Activated T-cell treated with anti-CD3 and anti-CD28 coated beads for 1 hour (primary cell): ENCODE measurements around the gene MMRN2.
A peak's percentile ranks its signal among the peaks of the same experiment; 100 is the strongest.
"Not testable (repeated sequence)": the region's sequence is repeated elsewhere in the genome, so short reads cannot be mapped to it uniquely, and the experiment has no call there.

Experiments used
- DNase-seq: peaks from one replicate; pipeline ENCODE4 v3.0.0-alpha.2; 2020; ENCODE audit warnings: low read depth

MMRN2 gene, protein sequence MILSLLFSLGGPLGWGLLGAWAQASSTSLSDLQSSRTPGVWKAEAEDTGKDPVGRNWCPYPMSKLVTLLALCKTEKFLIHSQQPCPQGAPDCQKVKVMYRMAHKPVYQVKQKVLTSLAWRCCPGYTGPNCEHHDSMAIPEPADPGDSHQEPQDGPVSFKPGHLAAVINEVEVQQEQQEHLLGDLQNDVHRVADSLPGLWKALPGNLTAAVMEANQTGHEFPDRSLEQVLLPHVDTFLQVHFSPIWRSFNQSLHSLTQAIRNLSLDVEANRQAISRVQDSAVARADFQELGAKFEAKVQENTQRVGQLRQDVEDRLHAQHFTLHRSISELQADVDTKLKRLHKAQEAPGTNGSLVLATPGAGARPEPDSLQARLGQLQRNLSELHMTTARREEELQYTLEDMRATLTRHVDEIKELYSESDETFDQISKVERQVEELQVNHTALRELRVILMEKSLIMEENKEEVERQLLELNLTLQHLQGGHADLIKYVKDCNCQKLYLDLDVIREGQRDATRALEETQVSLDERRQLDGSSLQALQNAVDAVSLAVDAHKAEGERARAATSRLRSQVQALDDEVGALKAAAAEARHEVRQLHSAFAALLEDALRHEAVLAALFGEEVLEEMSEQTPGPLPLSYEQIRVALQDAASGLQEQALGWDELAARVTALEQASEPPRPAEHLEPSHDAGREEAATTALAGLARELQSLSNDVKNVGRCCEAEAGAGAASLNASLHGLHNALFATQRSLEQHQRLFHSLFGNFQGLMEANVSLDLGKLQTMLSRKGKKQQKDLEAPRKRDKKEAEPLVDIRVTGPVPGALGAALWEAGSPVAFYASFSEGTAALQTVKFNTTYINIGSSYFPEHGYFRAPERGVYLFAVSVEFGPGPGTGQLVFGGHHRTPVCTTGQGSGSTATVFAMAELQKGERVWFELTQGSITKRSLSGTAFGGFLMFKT

DNA sequence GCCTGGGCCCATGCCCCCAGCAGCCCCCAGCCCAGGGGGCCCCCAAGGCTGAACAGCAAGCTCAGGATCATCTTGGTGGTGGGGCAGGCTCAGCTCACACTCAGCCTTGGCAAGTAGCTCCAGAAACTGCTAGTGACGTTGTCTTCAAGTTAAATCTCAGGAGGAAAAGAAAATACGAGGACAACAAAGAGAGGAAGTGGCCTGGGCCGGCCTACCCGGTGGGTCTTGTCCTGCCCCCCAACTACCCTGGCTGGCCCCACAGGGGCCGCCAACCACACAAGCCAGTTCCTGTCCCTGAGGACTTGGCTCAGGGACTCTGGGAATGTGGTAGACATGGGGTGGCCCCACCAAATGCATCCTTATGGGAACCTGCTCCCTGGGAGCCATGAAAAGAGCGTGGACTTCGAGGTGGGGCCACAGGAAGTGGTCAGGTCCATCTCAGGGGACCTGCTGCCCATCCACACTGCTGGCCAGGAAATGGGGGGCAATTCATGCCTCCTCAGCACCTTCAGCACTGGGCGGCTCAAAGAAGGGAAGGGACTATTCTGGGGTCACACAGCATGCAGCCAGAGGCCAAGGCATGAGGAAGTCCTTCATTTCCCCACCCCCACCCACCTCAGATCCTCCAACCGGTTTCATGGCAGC lies at the start of gene MMRN2:
Gene MMRN2 (minus strand): TSS at position 145 of the 645 bp plus-strand sequence. CDS start 74 bp downstream, at position 71.
- DNase-seq: no peak

DNA sequence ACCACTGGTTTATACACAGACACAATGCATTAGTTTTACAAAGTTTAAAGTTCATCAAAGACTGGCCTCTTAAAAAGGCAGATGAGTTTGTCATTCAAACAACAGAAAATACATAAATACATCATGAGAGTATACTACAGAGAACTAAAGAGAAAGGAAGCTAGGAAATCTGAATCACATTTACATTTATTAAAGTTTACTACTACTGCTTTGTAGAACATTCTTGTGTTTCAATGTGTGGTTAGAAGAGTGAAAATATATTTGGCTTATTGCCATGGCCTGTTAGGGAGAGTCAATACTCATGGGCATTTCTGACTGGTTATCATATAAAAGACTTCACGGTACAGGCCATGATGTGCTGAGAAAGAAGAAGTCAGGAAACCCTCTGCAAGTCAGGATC lies 49.7 kb upstream of the MMRN2 start:
- DNase-seq: not testable (repeated sequence)

DNA sequence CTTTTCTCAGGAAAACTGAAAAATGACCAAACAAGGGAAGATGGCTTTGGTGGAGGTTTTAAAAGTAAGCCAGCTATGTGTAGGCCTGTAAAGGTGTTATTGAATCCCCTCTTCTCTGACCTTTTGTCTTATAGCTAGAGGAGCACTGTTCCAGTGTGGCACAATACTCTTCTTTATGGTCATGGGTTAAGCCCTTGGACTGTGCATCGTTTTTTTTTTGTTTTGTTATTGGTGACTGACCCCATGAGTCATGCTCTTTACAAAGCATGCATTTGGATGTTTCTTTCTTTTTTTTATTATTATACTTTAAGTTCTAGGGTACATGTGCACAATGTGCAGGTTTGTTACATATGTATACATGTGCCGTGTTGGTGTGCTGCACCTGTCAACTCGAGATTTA lies 43.1 kb upstream of the MMRN2 start:
- no peak for DNase-seq

DNA sequence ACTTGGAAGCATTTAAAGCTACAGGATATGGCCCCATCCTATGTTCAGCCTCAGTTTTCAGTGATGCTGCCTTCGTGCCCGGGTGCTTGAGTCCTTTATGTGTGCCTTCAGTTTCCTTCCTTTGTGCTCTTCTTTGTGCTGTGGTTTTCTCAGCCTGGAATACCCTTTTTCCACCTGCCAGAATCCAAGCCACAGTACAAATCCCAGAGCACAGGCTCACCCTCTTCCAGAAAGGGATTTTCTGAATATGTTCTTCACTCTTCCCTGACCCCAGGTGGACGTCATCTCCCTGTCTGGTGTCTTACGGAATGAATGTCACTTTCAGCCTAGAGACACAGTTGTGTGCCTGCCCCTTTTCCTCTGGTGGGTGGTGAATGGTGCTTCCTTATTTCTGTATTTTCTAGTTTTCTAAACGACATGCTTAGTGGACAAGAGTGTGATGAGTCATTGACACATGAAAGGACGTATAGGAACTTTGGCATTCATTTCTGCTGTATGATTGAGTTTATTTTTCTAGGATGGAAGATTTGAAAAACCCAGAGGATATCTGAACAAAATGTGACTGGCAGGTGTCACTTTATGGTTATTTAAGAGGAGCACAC lies 42.5 kb upstream of the MMRN2 start:
- not testable (repeated sequence) for DNase-seq

DNA sequence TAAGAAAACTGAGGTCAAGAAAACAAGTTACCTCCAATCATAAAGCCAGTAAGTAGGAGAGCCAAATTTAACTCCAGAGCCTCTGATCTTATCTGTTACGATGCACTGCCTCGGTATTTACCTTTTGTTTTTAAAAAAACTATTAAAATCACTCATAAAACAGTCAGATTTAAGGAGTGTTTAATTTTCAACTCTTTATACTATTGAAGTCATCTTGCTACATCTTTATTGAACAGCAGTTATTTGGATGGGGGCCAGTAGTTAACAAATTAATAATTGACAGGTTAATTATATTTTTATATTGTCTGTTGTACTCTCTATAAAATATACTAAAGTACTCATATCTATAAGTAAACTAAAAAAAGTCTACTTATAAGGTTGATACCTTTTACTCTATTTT lies 35.5 kb upstream of the MMRN2 start:
- DNase-seq: no peak

DNA sequence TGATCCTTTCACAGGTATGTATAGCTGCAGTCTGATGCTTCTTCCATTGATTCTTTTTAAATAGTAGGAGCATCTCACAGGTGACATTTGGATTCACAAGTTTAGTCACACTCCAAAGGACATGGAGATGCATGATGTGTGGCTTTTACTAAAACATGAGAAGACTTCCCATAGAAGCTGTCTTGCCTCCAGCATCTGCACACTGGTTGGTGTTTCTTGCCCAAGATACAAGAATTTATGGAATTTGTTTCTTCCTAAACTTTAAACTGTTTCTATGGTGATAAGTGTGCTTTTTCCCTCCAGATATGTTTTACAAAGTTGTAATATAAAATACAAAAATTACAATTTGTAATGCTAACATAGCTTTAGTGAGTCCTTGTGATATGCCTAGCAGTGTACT lies 35.0 kb upstream of the MMRN2 start:
- DNase-seq: no peak

DNA sequence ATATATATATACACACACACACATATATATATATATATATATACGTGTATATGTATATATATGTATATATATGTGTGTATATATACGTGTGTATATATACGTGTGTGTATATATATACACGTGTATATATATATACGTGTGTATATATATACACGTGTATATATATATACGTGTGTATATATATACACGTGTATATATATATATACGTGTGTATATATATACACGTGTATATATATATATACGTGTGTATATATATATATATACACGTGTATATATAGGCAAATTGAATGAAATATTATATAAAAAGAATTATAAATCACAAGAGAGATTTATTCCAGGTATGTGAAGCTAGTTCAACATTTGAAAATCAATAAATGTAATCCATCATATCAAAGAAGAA lies 33.9 kb upstream of the MMRN2 start:
- not testable (repeated sequence) for DNase-seq

DNA sequence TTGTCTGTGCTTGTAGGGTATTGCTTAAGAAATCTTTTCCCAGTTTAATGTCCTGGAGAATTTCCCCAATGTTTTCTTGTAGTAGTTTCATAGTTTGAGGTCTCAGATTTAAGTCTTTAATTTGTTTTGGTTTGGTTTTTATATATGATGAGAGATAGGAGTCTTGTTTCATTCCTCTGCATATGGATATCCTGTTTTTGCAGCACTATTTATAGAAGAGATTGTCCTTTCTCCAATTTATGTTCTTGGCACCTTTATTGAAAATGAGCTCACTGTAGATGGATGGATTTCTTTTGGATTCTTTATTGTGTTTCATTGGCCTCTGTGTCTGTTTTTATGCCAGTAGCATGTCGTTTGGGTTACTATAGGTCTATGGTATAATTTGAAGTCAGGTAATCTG lies 31.1 kb upstream of the MMRN2 start:
- DNase-seq: no peak

DNA sequence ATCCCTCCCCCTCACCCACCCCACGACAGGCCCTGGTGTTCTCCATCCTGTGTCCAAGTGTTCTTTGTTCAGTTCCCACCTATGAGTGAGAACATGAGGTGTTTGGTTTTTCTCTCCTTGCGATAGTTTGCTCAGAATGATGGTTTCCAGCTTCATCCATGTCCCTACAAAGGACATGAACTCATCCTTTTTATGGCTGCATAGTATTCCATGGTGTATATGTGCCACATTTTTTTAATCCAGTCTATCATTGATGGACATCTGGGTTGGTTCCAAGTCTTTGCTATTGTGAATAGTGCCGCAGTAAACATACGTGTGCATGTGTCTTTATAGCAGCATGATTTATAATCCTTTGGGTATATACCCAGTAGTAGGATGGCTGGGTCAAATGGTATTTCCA lies 27.1 kb upstream of the MMRN2 start:
- not testable (repeated sequence) for DNase-seq

DNA sequence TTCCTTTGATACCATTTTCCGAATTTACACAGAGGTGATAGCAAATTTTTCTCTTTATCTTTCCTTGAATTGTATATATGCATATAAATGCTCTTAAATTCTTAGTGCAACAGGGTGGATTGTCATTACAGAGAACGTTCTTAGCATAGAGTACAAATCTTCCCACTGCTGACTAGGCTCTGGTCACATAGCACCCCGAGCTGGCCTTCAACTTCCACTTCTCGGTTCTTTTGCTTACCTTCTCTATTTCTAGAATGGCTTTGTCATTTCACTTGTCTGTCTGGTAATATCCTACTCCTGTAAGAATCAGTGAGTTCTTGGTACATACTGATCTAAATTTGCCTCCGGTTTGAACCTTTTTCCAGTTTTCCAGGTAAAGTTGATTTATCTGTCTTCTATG lies 24.3 kb upstream of the MMRN2 start:
- DNase-seq: no peak

DNA sequence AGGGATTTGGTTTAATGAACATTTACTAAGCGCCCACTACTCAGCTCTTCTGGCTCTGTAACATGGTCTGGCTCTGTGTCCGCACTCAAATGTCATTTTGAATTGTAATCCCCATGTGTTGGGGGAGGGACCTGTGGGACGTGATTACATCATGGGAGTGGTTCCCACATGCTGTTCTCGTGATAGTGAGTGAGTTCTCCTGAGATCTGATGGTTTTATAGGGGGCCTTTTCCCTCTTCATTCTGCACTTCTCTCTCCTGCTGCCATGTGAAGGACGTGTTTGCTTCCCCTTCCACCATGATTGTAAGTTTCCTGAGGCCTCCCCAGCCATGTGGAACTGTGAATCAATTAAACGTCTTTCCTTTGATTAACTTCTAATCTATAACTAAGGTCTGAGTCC lies 23.6 kb upstream of the MMRN2 start:
- not testable (repeated sequence) for DNase-seq

DNA sequence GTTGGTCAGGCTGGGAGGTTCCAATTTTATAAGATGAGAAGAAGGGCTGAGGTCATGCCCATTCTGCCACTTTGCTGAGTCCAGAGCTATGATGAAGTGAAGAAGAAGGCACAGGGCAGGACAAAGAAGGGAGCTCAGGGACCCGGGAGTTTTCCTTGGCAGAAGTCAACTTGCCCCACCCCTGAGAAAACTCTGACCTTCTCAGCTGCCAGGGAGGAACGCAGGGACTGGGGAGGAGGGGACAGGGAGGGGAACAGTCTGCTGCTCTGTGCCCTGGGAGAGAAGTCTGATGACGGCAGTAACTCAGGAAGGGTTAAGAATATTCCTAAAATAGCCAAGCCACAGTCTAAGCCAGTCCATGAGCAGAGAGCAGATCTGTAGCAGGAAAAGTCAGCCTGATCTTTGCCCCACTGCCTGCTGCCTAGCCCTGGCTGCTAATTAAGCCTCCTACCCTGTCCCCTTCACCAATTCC lies 22.6 kb upstream of the MMRN2 start:
- no peak for DNase-seq

DNA sequence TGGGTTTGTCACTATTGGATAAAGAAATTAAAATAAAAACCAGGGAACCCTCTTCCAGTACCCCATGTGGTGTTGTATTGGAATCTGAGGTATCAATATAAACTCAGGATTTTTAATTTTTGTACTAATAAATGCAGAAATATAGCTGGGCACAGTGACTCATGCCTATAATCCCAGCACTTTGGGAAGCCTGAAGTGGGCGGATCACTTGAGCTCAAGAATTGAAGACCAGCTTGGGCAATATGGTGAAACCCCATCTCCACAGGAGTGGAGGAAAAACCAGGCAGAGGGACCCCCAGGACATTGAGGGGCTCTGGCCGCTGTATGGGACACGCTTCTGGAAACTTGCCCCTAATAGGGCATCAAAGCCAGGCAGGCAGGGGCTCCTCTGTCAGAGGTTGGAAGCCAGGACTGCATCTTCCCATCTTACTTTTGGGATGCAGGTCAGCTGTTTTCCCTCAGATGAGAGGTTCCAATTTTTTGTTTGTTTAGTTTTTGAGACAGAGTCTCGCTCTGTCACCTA lies 21.9 kb upstream of the MMRN2 start:
- DNase-seq: no peak

DNA sequence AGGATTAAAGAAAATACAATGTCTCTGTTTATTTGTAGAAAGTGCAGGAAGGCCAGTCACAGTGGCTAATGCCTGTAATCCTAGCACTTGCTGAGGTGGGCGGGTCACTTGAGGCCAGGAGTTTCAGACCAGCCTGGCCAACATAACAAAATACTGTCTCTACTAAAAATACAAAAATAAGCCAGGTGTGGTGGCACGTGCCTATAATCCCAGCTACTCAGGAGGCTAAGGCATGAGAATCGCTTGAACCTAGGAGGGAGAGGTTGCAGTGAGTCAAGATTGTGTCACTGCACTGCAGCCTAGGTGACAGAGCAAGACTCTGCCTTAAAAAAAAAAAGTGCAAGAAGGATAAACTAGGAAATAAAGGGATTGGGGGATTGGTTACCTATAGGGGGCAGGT lies 21.0 kb upstream of the MMRN2 start:
- DNase-seq: not testable (repeated sequence)

DNA sequence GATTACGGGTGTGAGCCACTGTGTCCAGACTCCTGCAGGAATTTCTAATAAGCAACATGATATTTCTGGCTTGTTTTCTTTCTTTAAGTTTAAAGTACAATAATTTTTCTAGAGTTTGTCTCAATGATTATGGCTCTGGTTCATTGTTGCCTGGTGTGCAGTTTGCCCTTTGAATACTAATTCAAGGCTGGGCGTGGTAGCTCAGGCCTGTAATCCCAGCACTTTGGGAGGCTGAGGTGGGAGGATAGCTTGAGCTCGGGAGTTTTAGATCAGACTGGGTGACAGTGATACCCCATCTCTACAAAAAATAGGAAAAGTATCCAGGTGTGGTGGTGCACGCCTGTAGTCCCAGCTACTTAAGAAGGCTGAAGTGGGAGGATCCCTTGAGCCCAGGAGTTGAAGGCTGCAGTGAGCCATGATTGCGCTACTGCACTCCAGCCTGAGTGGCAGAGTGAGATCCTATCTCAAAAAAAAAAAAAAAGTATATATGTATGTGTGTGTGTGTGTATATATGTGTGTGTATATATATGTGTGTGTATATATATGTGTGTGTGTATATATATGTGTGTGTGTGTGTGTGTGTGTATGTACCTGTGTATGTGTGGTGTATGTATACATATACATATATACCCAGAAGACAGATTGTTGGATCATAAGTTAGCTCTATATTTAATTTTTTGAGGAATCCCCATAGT lies 19.1 kb upstream of the MMRN2 start:
- no peak for DNase-seq

DNA sequence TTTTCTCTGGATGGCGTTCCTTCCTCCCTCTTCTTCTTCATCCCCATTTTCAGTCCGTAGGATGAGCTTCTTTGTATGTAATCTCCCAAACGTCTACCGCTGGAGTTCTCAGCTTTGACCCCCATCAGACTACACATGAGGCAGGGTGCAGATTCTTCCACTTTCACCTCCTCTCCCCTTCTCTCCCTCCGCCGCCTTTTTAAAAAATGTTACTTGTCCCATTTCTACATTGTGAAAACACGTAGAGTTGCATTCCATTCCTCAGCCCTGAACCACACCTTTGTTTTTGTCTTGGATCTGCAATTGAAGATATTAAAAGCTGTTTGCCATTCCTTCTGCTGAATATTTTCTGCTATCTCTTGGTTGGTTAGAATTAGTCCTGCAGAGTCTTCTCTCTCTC lies 17.1 kb upstream of the MMRN2 start:
- no peak for DNase-seq

DNA sequence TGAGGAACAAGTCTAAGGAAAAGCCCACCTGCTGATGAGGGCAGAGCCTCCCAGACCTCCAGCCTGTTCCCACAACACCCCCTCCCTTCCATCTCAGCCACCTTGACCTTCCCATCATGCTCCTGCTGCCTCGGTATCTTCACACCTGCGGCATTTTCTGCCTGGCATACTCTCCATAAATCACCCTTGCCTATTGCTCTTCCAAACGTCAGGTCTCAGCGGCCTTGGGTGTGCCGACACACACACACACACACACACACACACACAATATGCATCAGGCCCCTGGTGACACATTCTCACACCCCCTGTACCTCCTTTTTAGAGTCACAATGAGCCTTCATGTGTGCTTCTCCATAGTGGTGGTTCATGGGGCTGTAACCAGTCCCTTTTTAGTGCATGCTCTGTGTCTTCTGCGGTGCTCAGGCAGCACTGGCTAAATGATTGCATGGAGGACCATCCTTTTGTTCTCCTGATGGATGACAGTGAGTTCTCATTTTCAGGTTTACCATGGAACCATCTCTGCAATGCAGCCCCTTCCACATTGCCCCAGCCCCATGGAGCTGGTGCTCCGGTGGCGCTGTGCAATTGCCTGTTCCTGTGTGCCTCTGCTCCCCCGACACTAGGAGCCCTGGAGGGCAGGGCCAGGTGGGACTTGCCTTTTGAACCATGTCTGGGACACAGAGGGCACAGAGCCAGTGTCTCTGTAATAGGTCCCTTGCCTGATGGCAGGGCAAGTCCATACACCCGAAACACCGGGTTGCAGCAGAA lies 15.4 kb upstream of the MMRN2 start:
- DNase-seq: no peak

DNA sequence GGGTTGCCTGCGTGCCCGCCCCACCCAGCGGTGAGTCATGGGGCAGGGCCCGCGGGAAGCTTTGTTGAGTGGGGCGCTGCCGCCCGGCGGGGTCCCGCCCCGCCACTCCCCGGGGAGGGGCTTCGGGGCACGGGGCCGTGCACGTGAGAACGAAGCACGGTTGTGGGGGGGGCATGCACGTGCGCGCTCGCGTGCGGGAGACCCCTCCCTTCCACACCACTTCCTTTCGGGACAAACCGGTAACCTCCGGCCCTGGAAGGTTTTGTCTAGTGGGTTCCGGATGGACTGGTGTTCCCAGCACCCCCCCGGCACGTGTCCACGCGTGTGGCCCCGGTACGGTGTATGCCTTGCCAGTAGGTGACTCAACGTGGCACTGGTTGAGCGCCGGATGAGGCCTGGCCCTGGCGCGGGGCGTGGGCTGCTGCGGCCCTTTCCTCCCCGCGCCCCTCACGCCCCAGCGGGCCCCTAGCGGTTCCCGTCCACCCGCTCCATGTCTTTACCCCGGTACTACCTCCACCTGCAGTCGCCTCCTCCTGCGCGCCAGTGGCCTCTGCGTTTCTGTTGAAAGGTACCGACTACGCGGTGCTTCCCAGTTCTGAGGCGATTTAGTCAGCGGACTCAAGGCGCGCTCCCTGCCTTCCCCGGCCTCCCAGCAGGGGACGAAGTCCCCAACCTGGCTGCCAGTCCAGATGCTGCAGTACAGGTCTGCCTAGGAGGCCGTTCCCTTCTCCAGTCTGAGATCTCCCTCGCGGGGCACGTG lies 14.0 kb upstream of the MMRN2 start:
- DNase-seq: peak; percentile 88

DNA sequence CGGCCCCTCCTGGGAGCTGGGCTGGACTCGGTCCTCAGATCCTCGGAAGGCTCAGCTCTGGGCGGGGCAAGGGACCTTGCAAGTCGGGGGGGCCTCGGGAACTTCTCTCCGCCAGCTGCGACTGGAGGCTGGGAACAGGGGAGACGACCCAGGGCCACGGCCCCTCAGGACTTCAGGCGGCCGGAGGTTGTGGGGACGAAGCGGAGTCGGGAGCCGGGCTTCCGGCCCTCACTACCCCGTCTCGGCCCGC lies 13.5 kb upstream of the MMRN2 start:
- DNase-seq: no peak
